Stimulated activated CD4-positive, alpha-beta T cell treated with anti-CD3 and anti-CD28 coated beads, Interleukin-1b, Interleukin-23, amount 100 ng/mL, for 4 hours (primary cell): ENCODE results near the gene SPTSSA.
"Not testable (repeated sequence)": the region's sequence is repeated elsewhere in the genome, so short reads cannot be mapped to it uniquely, and the experiment has no call there.

Experiments
- DNase-seq, 2 donors: peaks; one replicate each; pipeline ENCODE4 v3.0.0-alpha.2; 2020; ENCODE audit warnings: low read depth in 2 of 2

Gene SPTSSA

DNA sequence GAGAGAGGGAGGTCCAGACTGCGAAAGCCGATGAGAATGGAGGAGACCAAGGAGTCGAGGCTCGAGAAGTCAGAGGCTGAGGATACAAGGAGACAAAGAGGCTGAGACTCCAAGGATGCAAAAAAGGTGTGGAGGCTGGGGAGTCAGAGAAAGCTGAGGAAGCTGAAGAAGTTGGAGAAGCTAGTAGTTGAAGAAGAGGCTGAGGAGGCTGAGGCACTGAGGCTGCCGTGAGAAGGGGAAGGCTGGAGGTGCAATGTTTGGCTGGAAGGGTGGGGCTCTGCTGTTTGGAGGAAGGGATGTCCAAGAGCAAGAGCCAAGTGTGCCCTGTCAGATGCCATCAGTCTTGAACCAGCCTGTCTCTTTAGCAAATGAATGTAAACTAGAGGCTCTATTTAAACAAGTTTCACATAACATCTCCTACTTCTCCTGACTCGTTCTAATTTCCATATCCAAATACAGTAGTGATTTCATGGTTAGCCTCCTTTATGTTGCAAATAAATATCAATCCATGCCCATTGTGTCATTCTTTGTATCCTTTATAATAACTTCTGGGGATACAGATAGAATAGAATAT lies 10.8 kb upstream of the SPTSSA start:
- no peak for DNase-seq

DNA sequence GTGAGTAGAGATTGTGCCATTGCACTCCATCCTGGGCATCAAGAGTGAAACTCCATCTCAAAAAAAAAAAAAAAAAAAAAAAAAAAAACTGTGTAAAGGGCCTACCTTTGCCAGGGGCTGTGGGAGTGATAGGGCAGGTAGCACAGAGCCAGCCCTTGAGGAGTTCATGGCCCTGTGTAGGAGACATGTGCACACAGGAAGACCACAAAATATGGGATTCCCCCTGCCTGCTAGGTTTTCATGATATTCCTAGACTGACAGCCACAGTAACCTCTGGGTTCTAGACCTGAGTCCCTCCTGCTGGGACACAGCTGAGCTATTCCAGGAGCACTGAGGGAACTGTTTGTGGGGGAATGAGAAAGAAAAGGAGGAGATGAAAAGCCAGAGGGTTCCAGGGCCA lies 8.3 kb upstream of the SPTSSA start:
- DNase-seq = no peak

DNA sequence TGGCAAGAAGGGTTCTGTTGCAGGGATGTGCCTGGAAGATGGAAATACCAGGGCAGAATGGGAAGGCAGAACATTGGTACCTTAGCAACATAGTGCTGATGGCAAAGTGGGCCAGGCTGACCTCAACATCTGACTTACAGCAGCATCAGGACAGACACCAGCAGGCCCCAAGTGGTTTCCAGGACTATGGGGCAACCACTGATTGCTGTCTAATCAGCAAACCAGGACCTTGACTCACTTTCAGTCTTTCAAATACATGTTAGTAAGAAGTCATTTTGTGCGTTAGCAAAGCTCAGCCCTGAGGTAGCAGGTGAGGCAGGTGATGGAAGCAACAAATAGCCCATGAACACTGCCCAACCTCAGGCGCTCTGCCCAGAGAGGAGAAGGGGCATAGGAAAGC lies 4.7 kb upstream of the SPTSSA start:
- no peak for DNase-seq

DNA sequence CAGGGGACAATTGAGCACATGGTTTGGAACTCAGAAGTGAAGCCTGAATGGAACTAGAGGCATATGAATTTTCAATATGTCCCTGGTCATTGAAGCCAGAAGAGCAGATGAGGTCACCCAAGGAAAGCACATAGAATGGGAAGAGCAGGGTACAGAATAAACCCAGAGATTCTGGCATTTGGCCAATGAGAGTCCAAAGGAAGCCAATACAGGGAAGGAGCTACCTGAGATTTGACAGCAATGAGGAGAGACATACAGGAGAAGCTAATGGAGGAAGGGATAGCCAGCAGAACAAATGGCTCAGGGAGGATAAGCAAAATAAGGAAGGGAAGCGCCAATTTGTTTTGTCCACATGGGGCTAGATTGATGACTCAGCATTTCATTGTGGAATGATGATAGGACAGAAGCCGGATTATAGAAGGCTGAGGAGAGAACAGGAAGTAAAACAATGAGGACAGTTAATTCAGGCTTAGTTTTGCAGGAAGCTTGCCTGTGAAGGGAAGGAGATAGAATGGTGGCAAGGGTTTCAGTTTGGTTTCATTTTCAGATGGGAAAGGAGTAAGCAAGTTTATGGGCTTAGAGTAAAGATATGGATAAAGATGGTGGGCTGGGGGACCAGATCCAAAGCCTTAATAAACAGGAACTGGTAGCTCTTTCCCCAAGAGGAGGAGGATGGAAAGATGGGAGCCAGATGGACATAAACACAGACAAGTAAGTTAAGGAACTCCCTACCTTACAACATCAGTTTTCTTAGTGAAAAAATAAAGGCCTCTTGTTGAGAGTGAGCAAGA lies 3.2 kb upstream of the SPTSSA start:
- DNase-seq = no peak

DNA sequence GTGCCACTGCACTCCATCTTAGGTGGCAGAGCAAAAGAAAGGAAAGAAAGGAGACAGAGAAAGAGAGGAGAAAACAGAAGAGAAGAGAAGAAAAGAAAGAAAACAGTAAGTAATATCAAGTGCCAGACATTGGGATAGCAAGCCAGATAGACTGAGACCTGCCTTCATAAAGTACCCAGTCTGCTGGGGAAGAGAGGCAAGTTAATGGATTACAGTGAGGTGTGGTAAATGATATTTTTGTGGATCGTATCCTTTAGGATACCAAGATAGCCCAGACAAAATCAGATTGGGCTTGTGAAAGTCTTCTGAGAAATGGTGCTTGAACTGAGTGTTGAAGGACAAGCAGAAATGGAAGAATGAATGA lies 1.5 kb upstream of the SPTSSA start:
- DNase-seq = no peak

DNA sequence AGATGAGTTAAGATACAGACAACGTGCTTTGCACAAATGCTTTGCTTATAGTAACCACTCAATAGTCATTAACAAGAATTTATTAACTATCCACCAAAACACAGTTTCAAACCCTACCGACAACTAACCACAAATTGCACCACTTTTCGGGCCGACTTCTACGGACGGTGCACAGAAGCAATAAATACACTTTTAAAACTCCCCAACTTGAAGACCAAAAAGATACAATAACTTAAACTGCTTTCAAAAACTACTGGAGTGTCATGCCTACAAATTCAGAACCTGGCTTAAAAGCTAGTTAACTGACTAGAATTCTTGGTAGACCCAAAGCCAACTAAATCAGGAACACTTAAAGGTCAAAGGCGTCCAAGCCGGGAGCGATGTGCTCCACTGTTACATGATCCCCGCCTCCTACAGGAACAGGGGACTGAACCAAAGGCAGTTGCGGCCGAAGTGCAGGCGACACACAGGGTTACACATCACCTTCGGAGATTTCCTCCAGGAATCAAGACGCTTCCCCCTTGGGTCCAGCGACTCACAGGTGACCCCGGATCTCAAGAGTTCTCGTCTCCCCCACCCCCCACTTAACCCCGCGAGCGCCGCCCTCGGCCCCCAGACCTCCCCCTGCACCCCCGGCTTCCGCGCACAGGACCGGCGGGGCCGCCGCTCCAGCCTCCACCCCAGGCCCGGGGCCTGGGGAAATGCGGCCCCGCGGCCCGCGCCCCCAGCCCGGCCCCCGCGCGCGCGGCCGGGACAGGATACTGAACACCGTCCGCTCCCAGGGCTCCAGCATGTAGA lies 507 bp downstream of the SPTSSA start:
- DNase-seq = no peak

DNA sequence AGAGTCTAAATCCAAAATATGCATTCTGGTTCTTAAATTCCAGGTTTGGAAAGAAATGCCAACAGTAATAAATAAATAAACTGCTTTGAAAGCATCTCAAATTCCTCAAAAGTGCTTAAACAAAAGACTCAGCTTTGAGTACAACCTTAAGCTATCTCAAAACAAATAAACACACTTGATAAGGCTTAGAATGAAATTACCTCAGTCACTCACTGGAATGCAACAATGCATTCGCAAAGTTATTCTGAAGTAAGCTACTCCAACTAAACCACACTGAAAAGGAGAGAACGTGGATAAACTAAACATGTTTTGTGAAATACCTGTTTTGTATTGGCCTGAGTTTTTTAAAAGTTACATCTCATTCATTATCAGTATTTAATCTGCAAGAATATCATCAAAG lies 1.2 kb downstream of the SPTSSA start:
- no peak for DNase-seq

DNA sequence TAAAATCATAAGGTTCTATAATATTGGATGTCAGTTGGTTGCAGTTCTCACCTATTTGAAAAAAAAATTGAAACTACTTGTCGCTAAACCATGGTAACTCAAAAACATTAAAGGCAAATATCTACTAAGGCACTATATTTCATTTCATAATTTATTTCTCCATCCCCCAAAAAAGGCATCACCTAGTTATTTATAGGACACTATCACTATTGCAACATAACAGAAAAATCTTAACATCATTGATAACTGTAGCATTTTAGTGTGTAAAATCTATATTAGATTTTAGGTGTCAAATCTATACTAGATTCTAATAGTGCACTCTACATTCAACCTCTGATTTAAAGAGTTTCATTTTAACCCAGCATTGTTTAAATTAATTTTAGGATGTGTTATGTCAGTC lies 1.7 kb downstream of the SPTSSA start:
- DNase-seq = no peak

DNA sequence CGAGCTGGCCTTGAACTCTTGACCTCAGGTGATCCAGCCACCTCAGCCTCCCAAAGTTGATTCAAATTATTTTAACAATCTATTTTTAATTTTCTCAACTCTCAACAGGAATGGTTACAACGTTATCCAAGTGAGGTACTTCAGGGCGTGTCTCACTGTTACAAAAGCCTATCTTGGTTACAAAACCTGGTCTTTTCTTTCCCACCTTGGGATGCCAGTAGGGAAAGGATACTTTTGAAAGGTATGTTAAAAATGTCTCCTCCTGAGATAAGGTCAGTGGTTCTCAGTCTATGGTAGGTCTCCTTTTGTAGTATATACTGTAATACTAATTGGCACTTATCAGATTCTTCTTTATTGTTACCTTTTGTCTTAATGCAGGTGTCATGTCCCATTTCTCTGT lies 4.9 kb downstream of the SPTSSA start:
- no peak for DNase-seq

DNA sequence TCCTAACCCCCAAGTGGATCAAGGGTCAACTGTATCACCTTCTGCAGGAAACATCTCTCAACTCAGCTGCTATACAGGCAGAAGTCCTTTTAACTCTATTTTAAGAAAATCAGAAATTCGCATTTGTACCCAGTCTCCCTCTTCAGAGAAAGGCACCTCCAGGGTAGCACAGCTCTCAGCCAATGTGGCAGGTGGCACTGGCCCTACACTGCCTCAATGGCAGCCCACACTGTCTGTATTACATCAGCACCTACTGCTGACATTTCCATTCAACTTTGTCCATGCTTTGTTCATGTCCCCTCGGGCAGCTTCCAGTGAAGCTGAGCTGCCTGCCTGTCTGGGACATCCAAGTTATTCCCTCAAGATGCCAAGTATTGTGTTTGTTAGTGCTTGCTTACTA lies 8.8 kb downstream of the SPTSSA start:
- DNase-seq = no peak

DNA sequence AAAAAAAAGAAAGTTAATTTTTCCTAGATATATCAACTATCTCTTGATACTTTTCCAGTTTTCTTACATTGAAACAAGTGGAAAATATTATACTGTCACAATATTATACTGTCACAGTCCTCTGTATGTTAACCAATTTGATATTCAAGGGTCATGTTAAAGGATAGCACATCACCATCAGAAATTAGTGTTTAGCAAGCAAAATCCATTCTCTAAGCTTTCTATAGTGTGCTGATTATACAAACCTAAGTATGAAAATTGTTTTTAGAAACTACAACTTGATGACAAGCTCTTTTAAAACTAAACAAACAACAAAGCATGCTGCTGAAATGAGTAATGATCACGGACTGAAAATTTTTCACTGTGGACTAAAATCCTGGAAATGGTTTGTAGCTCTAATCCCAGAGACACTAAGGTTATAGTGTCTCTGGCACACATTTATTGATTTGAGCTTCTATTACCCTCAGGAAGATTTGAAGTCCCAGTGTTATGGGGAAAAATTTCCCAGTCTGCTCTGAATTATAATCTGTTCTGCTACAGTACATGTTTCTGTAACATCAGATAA lies 9.7 kb downstream of the SPTSSA start:
- no peak for DNase-seq

DNA sequence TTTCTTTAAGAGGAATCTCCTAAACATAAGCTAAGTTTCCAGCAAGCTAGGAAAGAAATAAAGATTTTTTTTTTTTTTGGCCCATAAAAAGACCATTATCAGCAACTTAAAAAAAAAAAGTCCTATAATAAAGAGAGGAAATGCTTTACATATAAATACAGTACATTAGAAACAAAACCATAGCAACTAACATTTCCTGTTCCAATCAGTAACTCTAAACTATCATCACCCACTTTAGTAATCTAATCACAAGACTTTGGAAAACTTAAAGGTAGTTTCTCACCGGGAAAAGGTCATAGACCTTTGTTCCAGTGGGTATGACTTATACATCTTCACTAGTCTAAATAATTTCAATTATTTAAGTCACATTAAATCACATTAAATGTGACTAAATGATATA lies 11.1 kb downstream of the SPTSSA start:
- no peak for DNase-seq

DNA sequence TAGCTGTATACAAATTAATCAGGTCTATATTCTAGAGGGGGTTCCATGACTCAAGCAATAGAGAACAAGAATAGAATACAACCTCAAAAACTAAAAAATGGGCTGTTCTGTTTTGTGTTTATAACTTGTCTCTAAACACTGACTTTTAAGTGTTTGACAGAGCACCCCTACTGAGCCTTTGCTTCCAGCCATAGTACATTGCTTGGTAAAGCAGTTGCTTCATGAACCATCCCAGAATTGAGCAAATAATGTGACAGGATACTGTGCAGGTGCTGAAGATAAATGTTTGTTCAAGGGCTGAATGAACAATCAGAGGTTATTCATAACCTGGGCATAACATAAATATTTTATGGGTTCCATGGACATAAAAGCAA lies 11.5 kb downstream of the SPTSSA start:
- no peak for DNase-seq

DNA sequence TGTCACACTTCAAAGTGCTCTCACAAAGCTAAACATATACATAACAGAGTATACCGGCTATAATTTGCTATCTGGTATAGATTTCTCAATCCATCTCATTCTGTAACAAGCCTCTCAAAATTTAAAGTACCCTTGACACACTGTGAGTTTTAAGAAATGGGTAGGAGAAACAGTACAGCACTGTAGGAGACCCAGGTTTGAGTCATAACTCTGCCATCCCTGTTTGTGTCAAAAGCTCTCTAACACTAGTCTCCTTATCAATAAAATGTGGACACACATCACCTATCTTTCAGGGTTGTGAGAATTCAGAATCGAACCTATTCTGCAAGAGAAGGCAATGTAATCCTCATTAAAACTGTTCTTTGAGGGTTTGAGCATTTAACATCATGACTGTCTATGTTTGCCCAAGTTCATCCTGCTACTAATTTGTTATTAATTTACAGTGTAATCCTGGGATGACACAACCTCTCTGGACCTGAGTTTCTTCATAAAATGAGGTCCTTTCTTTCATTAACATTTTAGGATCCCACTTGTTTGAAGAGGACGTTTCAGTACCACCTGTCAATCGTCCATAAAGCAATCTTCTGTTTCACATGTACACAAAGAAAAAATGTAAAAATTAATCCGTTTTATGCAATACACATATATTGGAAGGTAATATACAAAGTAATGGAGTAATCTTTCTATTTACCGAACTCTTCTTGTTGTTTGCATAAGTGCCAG lies 12.1 kb downstream of the SPTSSA start:
- DNase-seq = no peak

DNA sequence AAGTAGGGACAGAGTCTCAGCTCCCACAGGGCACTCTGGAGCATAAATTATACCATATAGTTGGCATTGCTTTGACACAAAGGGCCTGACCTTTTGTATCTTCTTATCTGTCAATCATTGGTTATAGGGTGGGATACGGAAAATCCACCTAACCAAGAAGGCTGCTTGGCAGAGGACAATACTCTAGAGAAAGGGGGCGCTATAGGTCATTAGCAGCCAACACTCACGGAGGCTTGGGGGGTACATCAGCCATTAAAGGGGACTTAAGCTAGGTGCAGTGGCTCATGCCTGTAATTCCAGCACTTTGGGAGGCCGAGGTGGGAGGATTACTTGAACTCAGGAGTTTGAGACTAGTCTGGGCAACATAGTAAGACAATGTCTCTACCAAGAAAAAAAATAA lies 22.9 kb downstream of the SPTSSA start:
- no peak for DNase-seq

DNA sequence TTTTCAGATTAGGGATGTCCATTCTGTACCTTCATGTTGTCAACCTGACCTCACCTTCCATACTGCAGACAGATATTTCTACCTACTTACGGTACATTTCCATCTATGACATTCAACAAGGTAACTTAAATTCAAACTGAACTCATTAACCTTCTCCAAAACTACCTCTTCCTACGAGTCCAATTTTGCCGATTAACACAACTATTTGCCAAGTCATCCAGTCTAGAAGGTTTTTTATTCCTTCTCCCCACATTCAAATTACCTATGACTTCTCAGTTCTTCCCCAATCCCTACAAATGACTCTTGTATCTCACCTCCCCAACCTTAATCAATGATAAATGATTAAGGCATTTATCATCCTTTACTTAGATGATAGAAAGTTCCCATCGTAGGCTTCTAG lies 23.6 kb downstream of the SPTSSA start:
- no peak for DNase-seq

DNA sequence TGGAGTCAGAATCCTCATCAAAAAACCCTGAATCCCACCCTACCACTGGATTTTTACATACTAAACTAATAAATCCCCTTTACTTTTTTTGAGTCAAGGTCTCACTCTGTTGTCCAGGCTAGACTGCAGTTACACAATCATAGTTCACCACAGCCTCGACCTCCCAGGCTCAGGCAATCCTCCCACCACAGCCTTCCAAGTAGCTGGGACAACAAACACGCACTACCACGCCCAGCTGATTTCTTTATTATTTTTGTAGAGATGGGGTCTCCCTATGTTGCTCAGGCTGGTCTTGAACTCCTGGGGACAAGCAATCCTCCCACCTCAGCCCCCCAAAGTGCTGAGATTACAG lies 24.3 kb downstream of the SPTSSA start:
- DNase-seq = no peak

DNA sequence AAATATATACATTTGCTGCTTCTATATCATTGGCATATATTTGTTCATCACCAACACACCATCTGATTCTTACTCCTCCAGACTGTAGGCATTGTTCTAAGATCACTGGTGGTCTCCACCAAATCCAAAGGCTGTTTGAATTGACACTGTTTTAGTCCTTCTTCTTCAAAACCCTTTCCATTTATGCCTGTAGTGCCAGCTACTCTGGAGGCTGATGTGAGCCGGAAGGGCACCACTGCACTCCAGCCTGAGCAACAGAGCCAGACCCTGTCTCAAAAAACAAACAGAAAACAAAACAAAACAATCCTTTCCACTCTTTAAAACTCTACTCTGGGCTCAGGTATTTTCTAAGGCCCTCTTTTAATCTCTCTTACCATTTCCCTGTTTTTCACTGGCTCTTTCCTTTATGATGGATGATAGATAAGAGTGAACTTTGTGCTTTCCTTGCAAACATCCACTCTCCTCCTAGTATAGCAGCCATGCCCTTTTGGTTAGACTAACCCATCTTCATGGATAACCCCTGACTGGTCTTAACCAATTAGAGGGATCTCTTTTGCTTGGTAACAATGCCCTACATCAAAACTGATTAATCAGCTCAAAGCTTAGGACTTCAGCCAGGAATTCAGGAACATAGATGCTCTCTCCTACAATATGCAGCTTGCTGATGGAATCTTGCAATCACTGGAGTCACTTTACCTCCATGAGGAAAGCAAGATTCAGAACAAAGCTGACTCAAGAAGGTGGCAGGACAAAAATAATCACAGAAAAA lies 24.9 kb downstream of the SPTSSA start:
- no peak for DNase-seq

DNA sequence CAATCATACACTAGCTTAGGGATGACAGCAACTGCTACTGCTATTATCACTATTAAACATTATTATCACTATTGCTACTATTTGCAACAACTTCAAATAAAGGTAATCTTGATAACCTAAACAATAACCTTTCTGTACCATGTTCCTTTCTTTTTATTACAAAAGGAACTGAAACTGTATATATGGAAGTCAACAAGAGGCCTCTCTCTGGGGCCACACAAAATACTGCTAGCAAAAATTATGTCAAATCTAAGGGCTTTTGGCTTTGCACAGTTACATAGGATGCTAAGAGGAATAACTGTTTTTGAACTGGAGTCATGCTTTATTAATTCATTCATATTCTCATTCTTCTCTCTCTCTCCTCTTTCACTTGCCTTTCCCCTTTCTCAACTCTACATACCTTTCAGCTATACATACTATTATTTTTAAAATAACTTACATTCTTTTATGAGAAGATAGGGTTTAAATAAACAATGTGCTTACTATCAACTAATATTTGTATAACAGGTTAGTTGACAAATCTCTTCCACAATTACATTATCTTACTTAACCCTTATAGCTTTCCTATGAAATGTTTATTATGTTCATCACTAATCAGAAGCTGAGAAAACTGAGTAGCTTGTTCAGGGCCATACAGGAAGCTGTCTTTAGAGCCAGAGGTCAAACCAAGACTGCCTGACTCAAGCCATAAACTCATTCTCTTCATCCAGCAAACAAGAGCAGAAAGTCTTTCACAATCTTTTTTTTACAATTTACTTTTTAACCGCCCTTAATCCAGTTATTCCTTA lies 25.7 kb downstream of the SPTSSA start:
- no peak for DNase-seq

DNA sequence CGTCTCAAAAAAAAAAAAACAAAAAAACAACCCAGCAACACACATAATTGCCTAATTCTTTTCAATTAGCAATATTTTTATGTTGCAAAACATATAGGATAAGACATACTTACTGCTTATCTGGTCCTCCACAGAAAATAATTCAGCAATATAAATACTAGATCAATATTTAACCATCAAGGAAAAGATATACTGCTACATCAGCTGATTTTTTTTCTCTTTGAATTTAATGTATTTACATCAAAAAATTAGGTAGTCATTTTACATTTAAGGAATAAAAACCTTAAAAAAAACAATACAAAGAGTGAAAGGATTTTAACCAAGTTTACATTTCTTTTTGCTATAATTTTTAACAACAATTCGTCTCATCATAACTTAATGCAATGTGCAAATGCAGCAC lies 28.1 kb downstream of the SPTSSA start:
- DNase-seq = no peak

DNA sequence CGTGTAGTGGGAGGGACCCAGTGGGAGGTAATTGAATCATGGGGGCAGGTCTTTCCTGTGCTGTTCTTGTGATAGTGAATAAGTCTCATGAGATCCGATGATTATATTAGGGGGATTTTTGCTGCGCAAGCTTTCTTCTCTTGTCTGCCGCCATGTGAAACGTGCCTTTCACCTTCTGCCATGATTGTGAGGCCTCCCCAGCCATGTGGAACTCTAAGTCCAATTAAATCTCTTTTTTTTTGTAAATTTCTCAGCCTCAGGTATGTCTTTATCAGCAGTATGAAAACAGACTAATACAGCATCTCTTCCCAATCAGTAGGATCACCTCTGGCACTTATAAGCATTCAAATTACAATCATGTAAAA lies 34.0 kb downstream of the SPTSSA start:
- not testable (repeated sequence) for DNase-seq
